OCI-LY3 (cell line): ENCODE results near the gene PRMT1.
A peak's percentile ranks its signal among the peaks of the same experiment; 100 is the strongest.

Experiments
- H2AFZ ChIP-seq: fragments of 200-600, 300-600 bp; shearing (Covaris generic); 2 replicates; pipeline ENCODE4 v1.6.0; 2014; ENCODE audit warnings: antibody characterized with exemption, low read depth, low read length
- H3K27ac ChIP-seq: fragments of 200-600, 300-600 bp; sonication (generic); 2 replicates; pipeline ENCODE4 v1.5.1; 2014; ENCODE audit warnings: mild to moderate bottlenecking, low read length, moderate library complexity, mixed read lengths
- H3K27me3 ChIP-seq: fragments of 200-600, 300-600 bp; sonication (generic); 2 replicates; pipeline ENCODE4 v1.6.1; 2014; ENCODE audit warnings: low read depth, low read length, mixed read lengths
- H3K36me3 ChIP-seq: fragments of 200-600, 300-600 bp; sonication (generic); replicated peaks from 2 replicates; pipeline ENCODE3; 2014; ENCODE audit warnings: low read depth, low read length, mixed read lengths
- H3K4me1 ChIP-seq: fragments of 300-600, 200-600 bp; sonication (generic); 2 replicates; pipeline ENCODE4 v1.6.1; 2014; ENCODE audit warnings: low read length, mixed read lengths
- H3K4me2 ChIP-seq: fragments of 200-600, 300-600 bp; sonication (generic); 2 replicates; pipeline ENCODE4 v1.6.1; 2014; ENCODE audit warnings: low read length, mixed read lengths
- H3K4me3 ChIP-seq: fragments of 300-600, 200-600 bp; sonication (generic); 2 replicates; pipeline ENCODE4 v1.5.1; 2014; ENCODE audit warnings: antibody characterized with exemption, mild to moderate bottlenecking, low read length, moderate library complexity
- H3K79me2 ChIP-seq: fragments of 300-600, 200-600 bp; shearing (Covaris generic); 2 replicates; pipeline ENCODE4 v1.6.1; 2014; ENCODE audit warnings: mild to moderate bottlenecking, low read length, mixed read lengths
- H3K9ac ChIP-seq: fragments of 300-600, 200-600 bp; shearing (Covaris generic); 2 replicates; pipeline ENCODE4 v1.6.0; 2014; ENCODE audit warnings: mild to moderate bottlenecking, low read length, moderate library complexity
- H3K9me3 ChIP-seq: fragments of 200-600, 300-600 bp; shearing (Covaris generic); 2 replicates; pipeline ENCODE4 v1.6.1; 2014; ENCODE audit warnings: low read length, mixed read lengths; ENCODE audit not compliant: insufficient read depth
- H4K20me1 ChIP-seq: fragments of 200-600, 300-600 bp; sonication (generic); 2 replicates; pipeline ENCODE4 v1.6.1; 2016; ENCODE audit warnings: low read length, mixed read lengths; ENCODE audit not compliant: insufficient read depth
- EZH2phosphoT487 ChIP-seq: fragments of 200-600 bp; shearing (Covaris generic); IDR thresholded peaks from 2 replicates; pipeline ENCODE4 v1.6.1; 2018; ENCODE audit warnings: antibody characterized with exemption, mixed run types, low read depth
- TF ChIP-seq, protein P1 (sequence below): fragments of 200-600, 300-600 bp; sonication (generic); IDR thresholded peaks from 2 replicates; pipeline ENCODE4 v1.5.1; 2014; ENCODE audit warnings: antibody characterized with exemption, low read length, low read depth

PRMT1 gene

DNA sequence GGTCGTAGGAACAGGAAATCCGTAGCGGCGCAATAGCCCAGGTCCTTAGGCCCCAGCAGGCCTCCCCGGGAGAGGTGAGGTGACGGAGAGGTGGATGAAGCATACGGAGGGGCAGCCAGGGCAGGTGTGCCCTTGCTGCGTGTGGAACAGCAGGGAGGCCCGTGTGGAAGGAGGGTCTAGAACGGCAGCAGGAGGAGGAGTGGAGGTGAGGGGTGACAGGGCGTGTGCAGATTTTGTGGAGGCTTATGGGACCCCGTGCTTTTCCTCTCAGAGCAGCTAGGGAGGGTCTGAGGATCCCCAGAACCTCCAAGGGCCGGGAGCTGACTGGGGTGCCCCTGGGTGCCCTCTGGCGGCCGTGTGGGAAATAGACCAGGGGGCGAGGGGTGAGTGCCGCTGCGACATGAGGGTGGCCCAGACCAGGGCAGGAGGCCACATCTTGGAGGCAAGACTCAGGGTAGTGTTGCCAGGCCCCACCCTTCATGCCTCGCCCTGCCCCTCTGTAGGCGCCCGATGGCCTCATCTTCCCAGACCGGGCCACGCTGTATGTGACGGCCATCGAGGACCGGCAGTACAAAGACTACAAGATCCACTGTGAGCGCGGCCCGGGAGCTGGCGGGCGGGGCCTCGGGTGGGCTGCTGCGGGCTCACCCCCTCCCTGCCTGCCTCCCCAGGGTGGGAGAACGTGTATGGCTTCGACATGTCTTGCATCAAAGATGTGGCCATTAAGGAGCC, 7.3 kb downstream of the PRMT1 start:
- peaks cover 81% of the 10 kb centered on the region for H3K36me3 ChIP-seq
- peaks cover 87% of the 10 kb centered on the region for H4K20me1 ChIP-seq
- H3K9ac ChIP-seq: no peak overlapping the region
- peaks cover 63% of the 10 kb centered on the region for H3K79me2 ChIP-seq
- no peak overlapping the region for H3K4me3 ChIP-seq
- no peak overlapping the region for H3K27ac ChIP-seq
- no peak overlapping the region for H3K4me2 ChIP-seq
- H3K4me1 ChIP-seq: peaks cover 52% of the 10 kb centered on the region
- no peak for TF ChIP-seq EZH2phosphoT487
- TF ChIP-seq, protein P1, sequence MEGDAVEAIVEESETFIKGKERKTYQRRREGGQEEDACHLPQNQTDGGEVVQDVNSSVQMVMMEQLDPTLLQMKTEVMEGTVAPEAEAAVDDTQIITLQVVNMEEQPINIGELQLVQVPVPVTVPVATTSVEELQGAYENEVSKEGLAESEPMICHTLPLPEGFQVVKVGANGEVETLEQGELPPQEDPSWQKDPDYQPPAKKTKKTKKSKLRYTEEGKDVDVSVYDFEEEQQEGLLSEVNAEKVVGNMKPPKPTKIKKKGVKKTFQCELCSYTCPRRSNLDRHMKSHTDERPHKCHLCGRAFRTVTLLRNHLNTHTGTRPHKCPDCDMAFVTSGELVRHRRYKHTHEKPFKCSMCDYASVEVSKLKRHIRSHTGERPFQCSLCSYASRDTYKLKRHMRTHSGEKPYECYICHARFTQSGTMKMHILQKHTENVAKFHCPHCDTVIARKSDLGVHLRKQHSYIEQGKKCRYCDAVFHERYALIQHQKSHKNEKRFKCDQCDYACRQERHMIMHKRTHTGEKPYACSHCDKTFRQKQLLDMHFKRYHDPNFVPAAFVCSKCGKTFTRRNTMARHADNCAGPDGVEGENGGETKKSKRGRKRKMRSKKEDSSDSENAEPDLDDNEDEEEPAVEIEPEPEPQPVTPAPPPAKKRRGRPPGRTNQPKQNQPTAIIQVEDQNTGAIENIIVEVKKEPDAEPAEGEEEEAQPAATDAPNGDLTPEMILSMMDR: peak; percentile 64
- H2AFZ ChIP-seq: no peak overlapping the region
- no peaks in the 10 kb centered on the region for H3K27me3 ChIP-seq
- no peaks in the 10 kb centered on the region for H3K9me3 ChIP-seq

DNA sequence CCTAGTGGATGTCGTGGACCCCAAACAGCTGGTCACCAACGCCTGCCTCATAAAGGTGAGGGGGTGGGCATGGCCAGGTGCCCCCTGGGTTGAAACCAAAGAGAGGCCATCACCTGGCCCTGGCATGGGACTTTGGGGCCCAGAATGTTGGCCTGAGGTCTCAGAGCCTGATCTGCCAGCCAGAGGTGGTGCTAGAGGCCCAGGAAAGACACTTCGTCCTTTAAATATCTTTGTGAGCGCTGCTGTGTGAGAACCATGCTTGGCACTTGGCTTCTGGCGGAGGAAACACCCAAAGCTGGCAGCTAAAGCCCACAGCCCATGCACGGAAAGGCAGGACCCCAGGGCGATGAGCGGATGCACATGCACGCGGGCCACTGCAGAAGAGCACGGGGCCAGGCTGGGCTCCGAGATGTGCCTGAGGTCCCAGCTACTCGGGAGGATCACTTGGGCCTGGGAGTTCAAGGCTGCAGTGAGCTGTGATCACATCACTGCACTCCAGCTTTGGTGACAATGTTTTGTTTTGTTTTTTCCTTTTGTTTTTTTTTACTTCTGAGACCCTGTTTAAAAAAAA, 8.0 kb downstream of the PRMT1 start:
- H3K4me2 ChIP-seq: no peak overlapping the region
- H3K4me1 ChIP-seq: peaks cover 45% of the 10 kb centered on the region
- TF ChIP-seq EZH2phosphoT487: no peak
- TF ChIP-seq, protein P1: no peak
- no peaks in the 10 kb centered on the region for H3K9me3 ChIP-seq
- H3K9ac ChIP-seq: no peak overlapping the region
- no peak overlapping the region for H3K27ac ChIP-seq
- no peak overlapping the region for H3K4me3 ChIP-seq
- peaks cover 84% of the 10 kb centered on the region for H4K20me1 ChIP-seq
- peaks cover 83% of the 10 kb centered on the region for H3K36me3 ChIP-seq
- H3K27me3 ChIP-seq: no peaks in the 10 kb centered on the region
- peaks cover 57% of the 10 kb centered on the region for H3K79me2 ChIP-seq
- no peak overlapping the region for H2AFZ ChIP-seq

DNA sequence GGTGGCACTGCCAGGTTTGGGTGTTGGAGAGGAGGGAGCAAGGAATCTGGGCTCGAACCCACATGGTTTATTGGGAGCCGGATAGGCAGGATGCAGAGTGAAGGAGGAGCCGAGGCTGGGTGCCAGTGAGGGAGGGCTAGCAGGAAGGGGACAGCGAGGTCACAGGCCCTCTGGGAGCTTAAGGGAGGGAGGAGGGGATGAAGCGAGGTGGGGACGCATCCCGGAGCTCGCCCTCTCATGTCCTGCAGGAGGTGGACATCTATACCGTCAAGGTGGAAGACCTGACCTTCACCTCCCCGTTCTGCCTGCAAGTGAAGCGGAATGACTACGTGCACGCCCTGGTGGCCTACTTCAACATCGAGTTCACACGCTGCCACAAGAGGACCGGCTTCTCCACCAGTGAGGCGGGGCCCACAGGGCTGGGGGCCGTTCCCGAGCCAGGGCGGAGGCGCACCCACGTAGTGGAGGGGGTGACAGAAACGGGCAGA, 8.8 kb downstream of the PRMT1 start:
- Histone ChIP-seq H3K79me2 (peaks cover 48% of the 10 kb centered on the region), H3K9me3 (no peaks in the 10 kb centered on the region), H3K9ac (no peak overlapping the region), H3K4me2 (no peak overlapping the region), H4K20me1 (peaks cover 80% of the 10 kb centered on the region), H2AFZ (no peak overlapping the region), H3K4me3 (no peak overlapping the region), H3K27ac (no peak overlapping the region), H3K27me3 (no peaks in the 10 kb centered on the region), H3K36me3 (peaks cover 88% of the 10 kb centered on the region), H3K4me1 (peaks cover 38% of the 10 kb centered on the region)
- no peak for TF ChIP-seq EZH2phosphoT487

DNA sequence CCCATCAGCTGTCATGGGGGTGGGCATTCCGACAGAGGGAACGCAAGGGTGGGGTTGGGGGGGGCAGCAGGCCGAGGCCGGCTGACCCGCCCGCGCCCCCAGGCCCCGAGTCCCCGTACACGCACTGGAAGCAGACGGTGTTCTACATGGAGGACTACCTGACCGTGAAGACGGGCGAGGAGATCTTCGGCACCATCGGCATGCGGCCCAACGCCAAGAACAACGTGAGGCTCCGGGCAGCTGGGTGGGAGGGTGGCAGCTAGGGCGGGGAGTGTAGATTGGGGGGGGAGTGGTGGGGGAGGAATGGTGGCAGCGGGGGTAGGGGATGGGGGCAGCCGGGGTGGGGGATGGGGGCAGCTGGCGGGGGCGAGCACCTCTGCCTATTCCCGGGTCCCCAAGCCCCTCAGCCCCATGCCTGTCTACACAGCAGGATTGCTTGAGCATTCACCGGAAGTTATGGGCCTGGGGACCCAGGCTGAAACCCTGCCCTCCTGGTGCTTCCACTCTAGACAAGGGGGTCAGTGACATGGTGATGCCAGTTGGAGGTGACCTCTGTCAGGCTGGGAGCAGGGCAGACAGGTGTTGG, 9.5 kb downstream of the PRMT1 start:
- no peaks in the 10 kb centered on the region for H3K9me3 ChIP-seq

More for the DNA sequence above, 9.5 kb downstream of the PRMT1 start:
- TF ChIP-seq, protein P1: no peak
- TF ChIP-seq EZH2phosphoT487: no peak
- Histone ChIP-seq H3K4me1 (peaks cover 32% of the 10 kb centered on the region), H3K9ac (no peak overlapping the region), H4K20me1 (peaks cover 75% of the 10 kb centered on the region), H3K27ac (no peak overlapping the region), H3K36me3 (peaks cover 85% of the 10 kb centered on the region), H3K4me3 (no peak overlapping the region), H2AFZ (no peak overlapping the region), H3K4me2 (no peak overlapping the region), H3K27me3 (no peaks in the 10 kb centered on the region), H3K79me2 (peaks cover 42% of the 10 kb centered on the region)
